ENCODE data around the gene AGO3. TPM values are rescaled to one million over a fixed set of nuclear protein-coding genes. Genes with fewer than 3 reads are reported as not detected.

The AGO3 gene
- total and polyA plus RNA-seq, 2 experiments from 2014 or later = 19.2 to 27.3 TPM

GRCh38 chr1:36062315-36062714 lies 131.4 kb downstream of the AGO3 start (continued):
- TF ChIP-seq REST (IDR thresholded peaks at IDR 0.05; ENCODE audit: unreplicated experiment) = no peak
- TF ChIP-seq, protein P1, sequence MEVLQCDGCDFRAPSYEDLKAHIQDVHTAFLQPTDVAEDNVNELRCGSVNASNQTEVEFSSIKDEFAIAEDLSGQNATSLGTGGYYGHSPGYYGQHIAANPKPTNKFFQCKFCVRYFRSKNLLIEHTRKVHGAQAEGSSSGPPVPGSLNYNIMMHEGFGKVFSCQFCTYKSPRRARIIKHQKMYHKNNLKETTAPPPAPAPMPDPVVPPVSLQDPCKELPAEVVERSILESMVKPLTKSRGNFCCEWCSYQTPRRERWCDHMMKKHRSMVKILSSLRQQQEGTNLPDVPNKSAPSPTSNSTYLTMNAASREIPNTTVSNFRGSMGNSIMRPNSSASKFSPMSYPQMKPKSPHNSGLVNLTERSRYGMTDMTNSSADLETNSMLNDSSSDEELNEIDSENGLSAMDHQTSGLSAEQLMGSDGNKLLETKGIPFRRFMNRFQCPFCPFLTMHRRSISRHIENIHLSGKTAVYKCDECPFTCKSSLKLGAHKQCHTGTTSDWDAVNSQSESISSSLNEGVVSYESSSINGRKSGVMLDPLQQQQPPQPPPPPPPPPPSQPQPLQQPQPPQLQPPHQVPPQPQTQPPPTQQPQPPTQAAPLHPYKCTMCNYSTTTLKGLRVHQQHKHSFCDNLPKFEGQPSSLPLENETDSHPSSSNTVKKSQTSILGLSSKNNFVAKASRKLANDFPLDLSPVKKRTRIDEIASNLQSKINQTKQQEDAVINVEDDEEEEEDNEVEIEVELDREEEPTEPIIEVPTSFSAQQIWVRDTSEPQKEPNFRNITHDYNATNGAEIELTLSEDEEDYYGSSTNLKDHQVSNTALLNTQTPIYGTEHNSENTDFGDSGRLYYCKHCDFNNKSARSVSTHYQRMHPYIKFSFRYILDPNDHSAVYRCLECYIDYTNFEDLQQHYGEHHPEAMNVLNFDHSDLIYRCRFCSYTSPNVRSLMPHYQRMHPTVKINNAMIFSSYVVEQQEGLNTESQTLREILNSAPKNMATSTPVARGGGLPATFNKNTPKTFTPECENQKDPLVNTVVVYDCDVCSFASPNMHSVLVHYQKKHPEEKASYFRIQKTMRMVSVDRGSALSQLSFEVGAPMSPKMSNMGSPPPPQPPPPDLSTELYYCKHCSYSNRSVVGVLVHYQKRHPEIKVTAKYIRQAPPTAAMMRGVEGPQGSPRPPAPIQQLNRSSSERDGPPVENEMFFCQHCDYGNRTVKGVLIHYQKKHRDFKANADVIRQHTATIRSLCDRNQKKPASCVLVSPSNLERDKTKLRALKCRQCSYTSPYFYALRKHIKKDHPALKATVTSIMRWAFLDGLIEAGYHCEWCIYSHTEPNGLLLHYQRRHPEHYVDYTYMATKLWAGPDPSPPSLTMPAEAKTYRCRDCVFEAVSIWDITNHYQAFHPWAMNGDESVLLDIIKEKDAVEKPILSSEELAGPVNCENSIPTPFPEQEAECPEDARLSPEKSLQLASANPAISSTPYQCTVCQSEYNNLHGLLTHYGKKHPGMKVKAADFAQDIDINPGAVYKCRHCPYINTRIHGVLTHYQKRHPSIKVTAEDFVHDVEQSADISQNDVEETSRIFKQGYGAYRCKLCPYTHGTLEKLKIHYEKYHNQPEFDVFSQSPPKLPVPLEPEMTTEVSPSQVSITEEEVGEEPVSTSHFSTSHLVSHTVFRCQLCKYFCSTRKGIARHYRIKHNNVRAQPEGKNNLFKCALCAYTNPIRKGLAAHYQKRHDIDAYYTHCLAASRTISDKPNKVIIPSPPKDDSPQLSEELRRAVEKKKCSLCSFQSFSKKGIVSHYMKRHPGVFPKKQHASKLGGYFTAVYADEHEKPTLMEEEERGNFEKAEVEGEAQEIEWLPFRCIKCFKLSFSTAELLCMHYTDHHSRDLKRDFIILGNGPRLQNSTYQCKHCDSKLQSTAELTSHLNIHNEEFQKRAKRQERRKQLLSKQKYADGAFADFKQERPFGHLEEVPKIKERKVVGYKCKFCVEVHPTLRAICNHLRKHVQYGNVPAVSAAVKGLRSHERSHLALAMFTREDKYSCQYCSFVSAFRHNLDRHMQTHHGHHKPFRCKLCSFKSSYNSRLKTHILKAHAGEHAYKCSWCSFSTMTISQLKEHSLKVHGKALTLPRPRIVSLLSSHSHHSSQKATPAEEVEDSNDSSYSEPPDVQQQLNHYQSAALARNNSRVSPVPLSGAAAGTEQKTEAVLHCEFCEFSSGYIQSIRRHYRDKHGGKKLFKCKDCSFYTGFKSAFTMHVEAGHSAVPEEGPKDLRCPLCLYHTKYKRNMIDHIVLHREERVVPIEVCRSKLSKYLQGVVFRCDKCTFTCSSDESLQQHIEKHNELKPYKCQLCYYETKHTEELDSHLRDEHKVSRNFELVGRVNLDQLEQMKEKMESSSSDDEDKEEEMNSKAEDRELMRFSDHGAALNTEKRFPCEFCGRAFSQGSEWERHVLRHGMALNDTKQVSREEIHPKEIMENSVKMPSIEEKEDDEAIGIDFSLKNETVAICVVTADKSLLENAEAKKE (CRISPR knock-in tag; IDR thresholded peaks at IDR 0.05) = no peak
- no peak for TF ChIP-seq ZNF331 (CRISPR knock-in tag; IDR thresholded peaks at IDR 0.05; ENCODE audit: low read depth)
- no peak for TF ChIP-seq ETS1 (IDR thresholded peaks at IDR 0.05)
- no peak for TF ChIP-seq STAT1 (IDR thresholded peaks at IDR 0.05; ENCODE audit: unreplicated experiment)
- no peak for TF ChIP-seq POLR2AphosphoS5 (IDR thresholded peaks at IDR 0.05; ENCODE audit: low read depth)
